K562 (cell line): ENCODE data around the gene KRTAP5-1. TPM values are rescaled to one million over a fixed set of nuclear protein-coding genes. Genes with fewer than 3 reads are reported as not detected.
"Not testable (repeated sequence)": the region's sequence is repeated elsewhere in the genome, so short reads cannot be mapped to it uniquely, and the experiment has no call there.

Experiments used
- ATAC-seq: fragments of 200-7000 bp; cut with Tn5 transposase; 3 replicates; pipeline ENCODE4 v1.9.1; 2020; ENCODE audit warnings: moderate library complexity
- BruUV-seq: library from RNA; stranded (reverse); fragments of 400-500 nt; replicated peaks from 2 replicates; lab custom pipeline; 2021; lab: Mats Ljungman, UMichigan
- CTCF ChIA-PET: fragments of 300-600 bp; formaldehyde crosslinking; extraction: SDS; loops from one replicate; lab custom pipeline; 2021; ENCODE audit warnings: low intra/inter-chr PET ratio; lab: Yijun Ruan, JAX
- POLR2A ChIA-PET: fragments of 300-600, 350-650 bp; sonication (Branson Sonifier 250); formaldehyde crosslinking; extraction: SDS; loops from one replicate; lab custom pipeline; 2021; ENCODE audit warnings: antibody characterized with exemption, inconsistent platforms; lab: Yijun Ruan, JAX
- DNase-seq, 4 experiments: peaks; one replicate each; pipeline versions ENCODE4 v3.0.0 to v3.0.0-alpha.2; 2011 to 2018; ENCODE audit warnings: low spot score in 3 of 4, mixed read lengths in 3 of 4; ENCODE audit errors: extremely low read depth in 1 of 4
- FAIRE-seq: peaks from 2 replicates; lab custom pipeline; 2011; peaks lifted over from hg19 to GRCh38; lab: Jason Lieb, UNC
- H2AFZ ChIP-seq: 2 replicates; pipeline ENCODE4 v1.6.0; 2011; ENCODE audit warnings: low read depth, low read length, control low read depth, inconsistent platforms
- H3K27ac ChIP-seq: fragments of 200-600 bp; 3 replicates; pipeline ENCODE4 v1.8.0; 2011; ENCODE audit warnings: low read depth, mild to moderate bottlenecking, control low read depth, inconsistent platforms, low read length, moderate library complexity, mixed read lengths; ENCODE audit errors: extremely low read depth
- H3K27me3 ChIP-seq, 2 experiments: fragments of 300-600 bp in 1 of 2; 2 replicates in 1 of 2; 3 replicates in 1 of 2; pipeline versions ENCODE4 v1.6.0 to v1.8.0; 2011; ENCODE audit warnings: inconsistent platforms in 2 of 2, low read length in 2 of 2, mild to moderate bottlenecking in 1 of 2, mixed read lengths in 1 of 2, moderate library complexity in 1 of 2; ENCODE audit not compliant: control insufficient read depth in 2 of 2, insufficient read depth in 2 of 2
- H3K36me3 ChIP-seq: fragments of 300-600 bp; 3 replicates; pipeline ENCODE4 v1.8.0; 2011; ENCODE audit warnings: mild to moderate bottlenecking, low read length, inconsistent platforms; ENCODE audit not compliant: control insufficient read depth, insufficient read depth
- H3K4me1 ChIP-seq, 2 experiments: fragments of 200-600 bp in 1 of 2; replicated peaks in 1 of 2; 2 replicates in 1 of 2; 3 replicates in 1 of 2; pipeline versions ENCODE4 v1.5.1 to v1.8.0; 2011; ENCODE audit warnings: inconsistent platforms in 2 of 2, low read length in 2 of 2, mild to moderate bottlenecking in 1 of 2, mixed read lengths in 1 of 2, moderate library complexity in 1 of 2; ENCODE audit not compliant: control insufficient read depth in 2 of 2, insufficient read depth in 2 of 2
- H3K4me2 ChIP-seq: 2 replicates; pipeline ENCODE4 v1.6.1; 2011; ENCODE audit warnings: low read length, control low read depth, inconsistent platforms, mixed read lengths; ENCODE audit not compliant: insufficient read depth
- H3K4me3 ChIP-seq: fragments of 200-600 bp; sonication (generic), shearing (Covaris generic); 2 replicates; pipeline ENCODE4 v1.5.1; 2016; ENCODE audit warnings: control low read depth, inconsistent platforms
- H3K79me2 ChIP-seq: fragments of 200-600 bp; 3 replicates; pipeline ENCODE4 v1.8.0; 2011; ENCODE audit warnings: low read length, inconsistent platforms; ENCODE audit not compliant: control insufficient read depth, insufficient read depth
- H3K9ac ChIP-seq, 2 experiments: 2 replicates each; pipeline versions ENCODE4 v1.6.0 to v1.6.1; 2011; ENCODE audit warnings: low read depth in 2 of 2, low read length in 2 of 2, control low read depth in 1 of 2, inconsistent platforms in 1 of 2, mild to moderate bottlenecking in 1 of 2, mixed read lengths in 1 of 2; ENCODE audit not compliant: insufficient read depth in 1 of 2
- H3K9me1 ChIP-seq: one replicate; pipeline ENCODE4 v1.6.0; 2011; ENCODE audit warnings: inconsistent platforms, mild to moderate bottlenecking, low read length, moderate library complexity; ENCODE audit not compliant: control insufficient read depth, insufficient read depth
- H3K9me3 ChIP-seq: replicated peaks from 2 replicates; pipeline ENCODE4 v1.5.1; 2011; ENCODE audit warnings: low read depth, low read length, inconsistent platforms; ENCODE audit not compliant: control insufficient read depth, insufficient read depth
- H4K20me1 ChIP-seq: replicated peaks from 2 replicates; pipeline ENCODE4 v1.6.1; 2011; ENCODE audit warnings: low read length, inconsistent platforms, mixed read lengths; ENCODE audit not compliant: control insufficient read depth, insufficient read depth
- ARHGAP35 ChIP-seq: fragments of 450-650 bp; IDR thresholded peaks from 2 replicates; pipeline ENCODE4 v1.6.1; 2018; ENCODE audit not compliant: partially characterized antibody
- HNRNPL ChIP-seq: fragments of 200-400 bp; formaldehyde crosslinking; IDR thresholded peaks from 2 replicates; pipeline ENCODE4 v1.6.1; 2017; ENCODE audit warnings: low read depth, mild to moderate bottlenecking, low read length
- RBM39 ChIP-seq: fragments of 200-400 bp; formaldehyde crosslinking; optimal IDR thresholded peaks from 2 replicates; pipeline ENCODE3; 2018; ENCODE audit warnings: low read depth, low read length
- TFE3 ChIP-seq: fragments of 450-650 bp; formaldehyde crosslinking; IDR thresholded peaks from 2 replicates; pipeline ENCODE4 v1.4.0; 2020; ENCODE audit warnings: mild to moderate bottlenecking, mixed read lengths
- YBX1 ChIP-seq: fragments of 450-650 bp; IDR thresholded peaks from 2 replicates; pipeline ENCODE4 v1.7.1; 2016; ENCODE audit warnings: mild to moderate bottlenecking
- ZNF274 ChIP-seq: IDR thresholded peaks from 2 replicates; pipeline ENCODE4 v1.6.1; 2011; ENCODE audit warnings: low read depth, mild to moderate bottlenecking, low read length, moderate library complexity, borderline replicate concordance
- ZNF354B ChIP-seq: fragments of 250-450 bp; sonication (Bioruptor Pico); IDR thresholded peaks from 2 replicates; pipeline ENCODE4 v1.4.0; 2020
- ZNF507 ChIP-seq: conservative IDR thresholded peaks from 2 replicates; pipeline ENCODE4 v1.6.1; 2017; ENCODE audit warnings: missing genetic modification characterization, missing compliant biosample characterization
- WGBS: fragments of 100-300 bp; shearing (Covaris generic); methylation state at CpG from one replicate; pipeline ENCODE4 v1.1.6; 2016; ENCODE audit warnings: low coverage, mixed read lengths; ENCODE audit not compliant: insufficient coverage; ENCODE audit errors: missing lambda C conversion rate; 5-methylcytosine and 5-hydroxymethylcytosine counted together
- in situ Hi-C: fragments of 300-500 bp; cut with MboI; formaldehyde crosslinking; loops from 4 replicates; pipeline ENCODE4 v1.15.0; 2018; ENCODE audit warnings: inconsistent platforms, mixed read lengths
- intact Hi-C: fragments of 100-400 bp; cut with micrococcal nuclease; formaldehyde crosslinking; loops from 2 replicates; pipeline ENCODE4 v1.14.2; 2022
- polyA plus RNA-seq, 8 experiments: library from polyadenylated mRNA; depleted of rRNA in 4 of 8; stranded (reverse) in 5 of 8; unstranded in 3 of 8; fragments of >200 nt; fragmentation: Nextera tagmentation in 2 of 8; fragmentation: Illumina TruSeq in 1 of 8; extraction: Ambion mirVana in 2 of 8; extraction: Trizol in 1 of 8; gene quantifications; 2 replicates each; pipeline versions ENCODE4 v1.2.1 to v1.2.3, GENCODE V29; 2011 to 2014; ENCODE audit warnings: inconsistent platforms in 1 of 8, missing spikeins in 1 of 8
- total RNA-seq, 7 experiments: library from RNA; depleted of rRNA in 6 of 7; stranded (reverse); fragments of >200 nt in 6 of 7; fragmentation: Illumina TruSeq in 2 of 7; extraction: Trizol in 2 of 7; gene quantifications; 2 replicates each; pipeline versions ENCODE4 v1.2.1 to v1.2.3, GENCODE V29; 2011 to 2021; ENCODE audit warnings: low replicate concordance in 1 of 7

Gene KRTAP5-1
- total and polyA plus RNA-seq, 9 of the 15 experiments (the other 6 are each of a cell fraction or from before 2014, with no cell fraction given) = not detected

- ATAC-seq (no peak), FAIRE-seq (no peak), DNase-seq (no peak)
- WGBS = 31% methylated on average over 10 of the region's 10 CpGs
- no TSS peak for BruUV-seq
- Histone ChIP-seq H3K9me1 (no peaks in the 10 kb centered on the region), H4K20me1 (peaks cover 6% of the 10 kb centered on the region; the same call in 1 of the 2 replicates), H2AFZ (no peak overlapping the region), H3K36me3 (no peaks in the 10 kb centered on the region), H3K9ac (no peak overlapping the region), H3K27ac (no peak overlapping the region), H3K9me3 (0 out of 2 replicates have a peak, but pooled peaks cover 1% of the 10 kb centered on the region), H3K4me3 (no peak overlapping the region), H3K27me3 (peaks cover 0 to 19% of the 10 kb centered on the region in 2 experiments; a peak in 3 of 5 replicates), H3K79me2 (no peaks in the 10 kb centered on the region), H3K4me1 (peaks cover 0 to 2% of the 10 kb centered on the region in 2 experiments; a peak in 2 of 5 replicates), H3K4me2 (no peak overlapping the region)
- ChIA-PET CTCF (no interaction called here), POLR2A (interaction anchor here (0.6 kb wide), 1 partner anchor 34 kb away, joined by 3 read pairs; no protein-coding TSS in a partner anchor)
- peak; percentile 54 for TF ChIP-seq TFE3 (CRISPR knock-in tag)
- no peak for TF ChIP-seq ZNF507 (tag)
- in situ Hi-C loops = no loop called here
- intact Hi-C loops = no loop called here
Observed at GRCh38 chr11:1618231-1618630, 33.1 kb upstream of the KRTAP5-1 start.

GRCh38 chr11:1608363-1608762, 23.3 kb upstream of the KRTAP5-1 start, which contains the start of gene KRTAP5-3:
KRTAP5-3 (minus strand) TSS chr11:1608463; CDS start chr11:1608385, 78 bp downstream.
- CTCF ChIA-PET = no interaction called here
- 5% methylated on average over 4 of the region's 4 CpGs for WGBS
- intact Hi-C loops = no loop called here

GRCh38 chr11:1607901-1608300, 22.8 kb upstream of the KRTAP5-1 start:
- H3K36me3 ChIP-seq, H3K9ac ChIP-seq, H4K20me1 ChIP-seq, FAIRE-seq, ATAC-seq, H3K27ac ChIP-seq, H3K9me1 ChIP-seq, in situ Hi-C loops, H3K79me2 ChIP-seq, intact Hi-C loops, CTCF ChIA-PET, BruUV-seq, H3K9me3 ChIP-seq, H2AFZ ChIP-seq, H3K4me2 ChIP-seq, H3K4me3 ChIP-seq, H3K4me1 ChIP-seq, DNase-seq: not testable (repeated sequence)
- 3% methylated on average over 5 of the region's 5 CpGs for whole genome bisulfite sequencing
- peaks cover 14 to 59% of the 10 kb centered on the region in 2 experiments for H3K27me3 ChIP-seq
- POLR2A ChIA-PET = interaction anchor here (1.1 kb wide), 1 partner anchor 21 kb away, joined by 3 read pairs; no protein-coding TSS in a partner anchor

More at GRCh38 chr11:1608363-1608762, 23.3 kb upstream of the KRTAP5-1 start, which contains the start of gene KRTAP5-3:
- POLR2A ChIA-PET = interaction anchor here (1.1 kb wide), 1 partner anchor 22 kb away, joined by 3 read pairs; no protein-coding TSS in a partner anchor
- H3K9me1 ChIP-seq = peaks cover 2% of the 10 kb centered on the region
- no peak for FAIRE-seq
- H3K27ac ChIP-seq = no peak within 1 kb of the TSS
- peaks cover 14 to 59% of the 10 kb centered on the region in 2 experiments for H3K27me3 ChIP-seq
- TF ChIP-seq ARHGAP35 (no peak), ZNF274 (no peak), ZNF354B (no peak), RBM39 (no peak), YBX1 (no peak), HNRNPL (no peak)
- H3K4me2 ChIP-seq = no peak within 1 kb of the TSS
- H3K9me3 ChIP-seq = no peaks in the 10 kb centered on the region
- no peaks in the 10 kb centered on the region; a peak in 1 of 5 replicates for H3K4me1 ChIP-seq
- H4K20me1 ChIP-seq = no peaks in the 10 kb centered on the region
- H3K36me3 ChIP-seq = no peaks in the 10 kb centered on the region
- no peak within 1 kb of the TSS for H3K9ac ChIP-seq
- BruUV-seq = no TSS peak
- no peak within 1 kb of the TSS for H3K4me3 ChIP-seq
- ATAC-seq = no peak
- H2AFZ ChIP-seq = no peak within 1 kb of the TSS
- H3K79me2 ChIP-seq = no peaks in the 10 kb centered on the region
- in situ Hi-C loops = no loop called here
- no peak for DNase-seq
